GM23338 (cell line): ENCODE results near the gene UGT2B10. TPM values are rescaled to one million over a fixed set of nuclear protein-coding genes. Genes with fewer than 3 reads are reported as not detected.

ENCODE experiments used
- ATAC-seq: fragments of 200-7000 bp; cut with Tn5 transposase; 3 replicates; pipeline ENCODE4 v1.9.1; 2020
- DNase-seq: peaks from one replicate; pipeline ENCODE4 v3.0.0-alpha.2; 2015; ENCODE audit warnings: low spot score
- H2AFZ ChIP-seq: fragments of 200-600 bp; sonication (generic); 2 replicates; pipeline ENCODE4 v1.8.0; 2016; ENCODE audit warnings: antibody characterized with exemption, mild to moderate bottlenecking, moderate library complexity
- H3F3A ChIP-seq: fragments of 200-600 bp; sonication (generic); replicated peaks from 2 replicates; pipeline ENCODE4 v1.8.0; 2017; ENCODE audit warnings: antibody characterized with exemption, mixed run types, low read depth
- H3K27ac ChIP-seq: fragments of 200-600 bp; sonication (generic); 2 replicates; pipeline ENCODE4 v1.6.1; 2016; ENCODE audit warnings: low read depth
- H3K27me3 ChIP-seq: fragments of 200-600 bp; sonication (generic); 2 replicates; pipeline ENCODE4 v1.8.0; 2016; ENCODE audit warnings: mild to moderate bottlenecking, mixed run types, moderate library complexity; ENCODE audit not compliant: insufficient read depth
- H3K36me3 ChIP-seq: fragments of 200-600 bp; sonication (generic); 2 replicates; pipeline ENCODE4 v1.8.0; 2016; ENCODE audit warnings: mild to moderate bottlenecking; ENCODE audit not compliant: insufficient read depth
- H3K4me1 ChIP-seq: fragments of 200-600 bp; sonication (generic); 2 replicates; pipeline ENCODE4 v1.8.0; 2016; ENCODE audit warnings: mild to moderate bottlenecking, moderate library complexity; ENCODE audit not compliant: insufficient read depth
- H3K4me2 ChIP-seq: fragments of 200-600 bp; sonication (generic); 2 replicates; pipeline ENCODE4 v1.7.1; 2017; ENCODE audit warnings: mixed run types
- H3K4me3 ChIP-seq: fragments of 200-600 bp; sonication (generic); 2 replicates; pipeline ENCODE4 v1.6.1; 2016; ENCODE audit warnings: mixed run types
- H3K79me2 ChIP-seq: fragments of 200-600 bp; sonication (generic); replicated peaks from 2 replicates; pipeline ENCODE4 v1.8.0; 2017; ENCODE audit warnings: mild to moderate bottlenecking; ENCODE audit not compliant: insufficient read depth
- H3K9me2 ChIP-seq: fragments of 200-600 bp; sonication (generic); 2 replicates; pipeline ENCODE4 v1.8.0; 2017; ENCODE audit not compliant: insufficient read depth
- H4K20me1 ChIP-seq: fragments of 200-600 bp; sonication (generic); replicated peaks from 2 replicates; pipeline ENCODE4 v1.8.0; 2017; ENCODE audit warnings: mild to moderate bottlenecking; ENCODE audit not compliant: insufficient read depth
- H3K27ac Mint-ChIP-seq: 2 replicates; pipeline ENCODE4 v1.8.0; 2020; ENCODE audit warnings: inconsistent platforms, mild to moderate bottlenecking, moderate library complexity, mixed read lengths
- H3K27me3 Mint-ChIP-seq: 3 replicates; pipeline ENCODE4 v1.8.0; 2022; ENCODE audit warnings: low read depth, mild to moderate bottlenecking, moderate library complexity, mixed read lengths, inconsistent platforms; ENCODE audit not compliant: insufficient read depth, poor library complexity
- H3K36me3 Mint-ChIP-seq: 3 replicates; pipeline ENCODE4 v1.8.0; 2021; ENCODE audit warnings: low read depth, mild to moderate bottlenecking, inconsistent platforms, moderate library complexity, mixed read lengths
- H3K4me1 Mint-ChIP-seq: 3 replicates; pipeline ENCODE4 v1.8.0; 2020; ENCODE audit warnings: mild to moderate bottlenecking, inconsistent platforms, mixed read lengths
- H3K4me3 Mint-ChIP-seq: 3 replicates; pipeline ENCODE4 v1.8.0; 2021; ENCODE audit warnings: moderate library complexity, mild to moderate bottlenecking, inconsistent platforms, mixed read lengths
- H3K9me3 Mint-ChIP-seq: 3 replicates; pipeline ENCODE4 v1.8.0; 2020; ENCODE audit warnings: moderate library complexity, mild to moderate bottlenecking, inconsistent platforms, mixed read lengths
- CREB1 ChIP-seq: fragments of 250-450 bp; sonication (Bioruptor Pico); IDR thresholded peaks from 2 replicates; pipeline ENCODE4 v1.5.0; 2020; ENCODE audit warnings: low read depth, mild to moderate bottlenecking, moderate library complexity
- CTCF ChIP-seq, 2 experiments: fragments of 200-600 bp in 1 of 2; sonication (generic) in 1 of 2; conservative IDR thresholded peaks; 2 replicates each; pipeline versions ENCODE4 v1.5.1 to v1.6.1; 2016 to 2017; ENCODE audit warnings: antibody characterized with exemption in 2 of 2, low read depth in 2 of 2, mild to moderate bottlenecking in 2 of 2, moderate library complexity in 1 of 2
- ETS1 ChIP-seq: IDR thresholded peaks from 2 replicates; pipeline ENCODE4 v1.6.1; 2016; ENCODE audit warnings: antibody characterized with exemption
- EZH2 ChIP-seq: fragments of 200-600 bp; sonication (generic); IDR thresholded peaks from one replicate; pipeline ENCODE4 v1.8.0; 2017; ENCODE audit warnings: antibody characterized with exemption, mild to moderate bottlenecking, low read depth; ENCODE audit not compliant: unreplicated experiment
- EZH2phosphoT487 ChIP-seq: fragments of 200-600 bp; sonication (generic); IDR thresholded peaks from one replicate; pipeline ENCODE4 v1.8.1; 2018; ENCODE audit warnings: antibody characterized with exemption; ENCODE audit not compliant: unreplicated experiment
- JUNB ChIP-seq: IDR thresholded peaks from one replicate; pipeline ENCODE4 v1.6.1; 2016; ENCODE audit warnings: antibody characterized with exemption; ENCODE audit not compliant: unreplicated experiment
- NANOG ChIP-seq: IDR thresholded peaks from 2 replicates; pipeline ENCODE4 v1.6.1; 2016; ENCODE audit warnings: antibody characterized with exemption, borderline replicate concordance
- POLR2AphosphoS5 ChIP-seq: IDR thresholded peaks from 2 replicates; pipeline ENCODE4 v1.6.1; 2016; ENCODE audit warnings: antibody characterized with exemption, low read depth
- REST ChIP-seq: IDR thresholded peaks from one replicate; pipeline ENCODE4 v1.6.1; 2018; ENCODE audit warnings: antibody characterized with exemption; ENCODE audit not compliant: unreplicated experiment
- STAT1 ChIP-seq: IDR thresholded peaks from one replicate; pipeline ENCODE4 v1.6.1; 2016; ENCODE audit warnings: antibody characterized with exemption; ENCODE audit not compliant: unreplicated experiment
- ZNF331 ChIP-seq: fragments of 250-450 bp; sonication (Bioruptor Pico); IDR thresholded peaks from 2 replicates; pipeline ENCODE4 v1.5.0; 2020; ENCODE audit warnings: low read depth, mild to moderate bottlenecking, moderate library complexity
- ZNF462 ChIP-seq: fragments of 250-450 bp; sonication (Bioruptor Pico); IDR thresholded peaks from 2 replicates; pipeline ENCODE4 v1.5.0; 2020; ENCODE audit warnings: mild to moderate bottlenecking, moderate library complexity
- polyA plus RNA-seq: library from polyadenylated mRNA; unstranded; fragments of >200 nt; fragmentation: Nextera tagmentation; extraction: Ambion mirVana; gene quantifications from 2 replicates; pipeline ENCODE4 v1.2.1, GENCODE V29; 2016
- total RNA-seq: library from RNA; depleted of rRNA; stranded (reverse); fragments of >200 nt; shearing (Covaris generic); gene quantifications from 2 replicates; pipeline ENCODE4 v1.2.3, GENCODE V29; 2014

UGT2B10 gene
- total and polyA plus RNA-seq, 2 experiments from 2014 or later, result not detected

- no peaks in the 10 kb centered on the region for H3K79me2 ChIP-seq
- no peaks in the 10 kb centered on the region for H4K20me1 ChIP-seq
- H3K27me3 ChIP-seq, result no peaks in the 10 kb centered on the region
- H3K4me1 ChIP-seq, result peaks cover 3% of the 10 kb centered on the region; the same call in 1 of the 2 replicates
- H3K36me3 Mint-ChIP-seq, result peaks cover 30% of the 10 kb centered on the region
- no peaks in the 10 kb centered on the region for H3K36me3 ChIP-seq
- ATAC-seq (no peak), DNase-seq (no peak)
- peaks cover 2% of the 10 kb centered on the region; the same call in 2 of the 3 replicates for H3K4me1 Mint-ChIP-seq
- H3K9me2 ChIP-seq, result no peaks in the 10 kb centered on the region
- peaks cover 4% of the 10 kb centered on the region for H3K27me3 Mint-ChIP-seq
- no peak overlapping the region for H3K27ac Mint-ChIP-seq
- H3K4me3 ChIP-seq, result no peak overlapping the region
- H3F3A ChIP-seq, result no peaks in the 10 kb centered on the region
- peaks cover 29% of the 10 kb centered on the region for H3K9me3 Mint-ChIP-seq
- no peak overlapping the region for H3K4me2 ChIP-seq
- no peak overlapping the region for H2AFZ ChIP-seq
- no peak overlapping the region for H3K4me3 Mint-ChIP-seq
- TF ChIP-seq NANOG (no peak), JUNB (no peak), CREB1 (CRISPR knock-in tag) (no peak), EZH2 (no peak), ETS1 (no peak), STAT1 (no peak), POLR2AphosphoS5 (no peak), ZNF331 (no peak), ZNF462 (CRISPR knock-in tag) (no peak), EZH2phosphoT487 (no peak), REST (no peak), CTCF (conservative IDR thresholded peaks at IDR 0.05; ENCODE audit: low read depth in 2 of 2) (no peak)
- no peak overlapping the region for H3K27ac ChIP-seq
Measured at GRCh38 chr4:68810919-68811318, 4.9 kb upstream of the UGT2B10 start.
